Breast epithelium (tissue), 3 donors: Measurements from ENCODE around the gene TYMP.

Source experiments
- POLR2AphosphoS5 ChIP-seq, 3 donors: sonication (generic); formaldehyde crosslinking; IDR thresholded peaks; one replicate each; pipeline ENCODE4 v1.6.1; 2017; ENCODE audit warnings: antibody characterized with exemption in 3 of 3
- TF ChIP-seq, protein P1 (sequence below), 3 donors: fragments of 450-650 bp; IDR thresholded peaks; one replicate each; pipeline ENCODE4 v1.5.1; 2016 to 2017; ENCODE audit warnings: antibody characterized with exemption in 3 of 3, mild to moderate bottlenecking in 3 of 3, moderate library complexity in 3 of 3

DNA sequence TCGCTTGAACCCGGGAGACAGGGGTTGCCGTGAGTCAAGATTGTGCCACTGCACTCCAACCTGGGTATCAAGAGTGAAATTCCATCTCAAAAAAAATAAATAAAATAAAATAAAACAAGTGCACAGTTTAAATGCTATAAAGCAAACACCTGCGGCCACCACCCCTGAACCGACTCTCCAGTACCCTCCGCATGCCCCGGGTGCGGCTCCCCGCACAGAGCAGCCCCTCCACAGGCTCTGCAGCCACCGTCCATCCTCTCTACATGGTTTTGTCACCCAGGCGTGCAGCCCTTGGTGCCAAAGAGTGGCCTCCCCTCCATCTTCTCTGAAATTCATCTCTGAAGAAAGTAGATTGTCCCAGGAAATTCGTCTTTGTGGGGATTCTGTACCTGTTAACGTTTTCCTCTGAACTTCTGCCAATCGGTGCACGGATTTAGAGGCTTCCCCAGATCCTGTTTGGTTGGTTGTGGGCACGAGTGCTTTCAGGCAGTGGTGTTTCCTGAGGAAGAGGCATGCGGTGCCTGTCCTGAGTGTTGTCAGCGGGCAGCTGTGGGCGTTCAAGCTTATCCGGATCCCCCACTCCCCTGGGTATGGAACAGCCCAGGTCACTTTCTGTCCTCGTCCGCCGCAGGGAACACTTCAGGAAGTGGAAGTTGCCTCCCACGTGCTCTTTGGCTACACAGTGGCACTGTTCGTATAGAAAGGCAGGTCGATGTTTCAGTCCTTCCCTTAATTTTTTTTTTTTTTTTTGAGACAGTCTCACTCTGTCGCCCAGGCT is 39.1 kb downstream of the TYMP start:
- no peak for TF ChIP-seq POLR2AphosphoS5 (IDR thresholded peaks at IDR 0.05)
- TF ChIP-seq, protein P1, sequence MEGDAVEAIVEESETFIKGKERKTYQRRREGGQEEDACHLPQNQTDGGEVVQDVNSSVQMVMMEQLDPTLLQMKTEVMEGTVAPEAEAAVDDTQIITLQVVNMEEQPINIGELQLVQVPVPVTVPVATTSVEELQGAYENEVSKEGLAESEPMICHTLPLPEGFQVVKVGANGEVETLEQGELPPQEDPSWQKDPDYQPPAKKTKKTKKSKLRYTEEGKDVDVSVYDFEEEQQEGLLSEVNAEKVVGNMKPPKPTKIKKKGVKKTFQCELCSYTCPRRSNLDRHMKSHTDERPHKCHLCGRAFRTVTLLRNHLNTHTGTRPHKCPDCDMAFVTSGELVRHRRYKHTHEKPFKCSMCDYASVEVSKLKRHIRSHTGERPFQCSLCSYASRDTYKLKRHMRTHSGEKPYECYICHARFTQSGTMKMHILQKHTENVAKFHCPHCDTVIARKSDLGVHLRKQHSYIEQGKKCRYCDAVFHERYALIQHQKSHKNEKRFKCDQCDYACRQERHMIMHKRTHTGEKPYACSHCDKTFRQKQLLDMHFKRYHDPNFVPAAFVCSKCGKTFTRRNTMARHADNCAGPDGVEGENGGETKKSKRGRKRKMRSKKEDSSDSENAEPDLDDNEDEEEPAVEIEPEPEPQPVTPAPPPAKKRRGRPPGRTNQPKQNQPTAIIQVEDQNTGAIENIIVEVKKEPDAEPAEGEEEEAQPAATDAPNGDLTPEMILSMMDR (IDR thresholded peaks at IDR 0.05): no peak
